ENCODE results near the gene STRBP. TPM values are rescaled to one million over a fixed set of nuclear protein-coding genes. Genes with fewer than 3 reads are reported as not detected.

Gene STRBP
- total RNA-seq, 1 experiment from 2014 or later: 96.3 TPM

DNA sequence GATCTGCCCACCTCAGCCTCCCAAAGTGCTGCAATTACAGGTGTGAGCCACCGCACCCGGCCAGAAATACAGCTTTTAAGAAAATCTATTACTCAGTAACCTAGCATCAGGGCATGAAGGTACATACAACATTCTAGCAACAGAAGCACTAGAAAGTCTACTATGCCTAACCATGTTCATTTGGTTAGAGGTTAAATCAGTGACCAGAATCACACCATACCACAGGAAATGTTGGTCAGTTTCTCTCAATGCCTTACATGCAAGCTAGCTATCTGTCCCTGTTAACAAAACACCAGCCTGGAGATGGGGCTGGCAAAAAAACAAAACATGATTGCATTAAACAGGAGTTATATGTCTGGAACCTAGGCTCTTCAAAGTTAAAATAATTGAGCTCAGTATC lies 104.1 kb downstream of the STRBP start (continued):
- TF ChIP-seq, protein P1, sequence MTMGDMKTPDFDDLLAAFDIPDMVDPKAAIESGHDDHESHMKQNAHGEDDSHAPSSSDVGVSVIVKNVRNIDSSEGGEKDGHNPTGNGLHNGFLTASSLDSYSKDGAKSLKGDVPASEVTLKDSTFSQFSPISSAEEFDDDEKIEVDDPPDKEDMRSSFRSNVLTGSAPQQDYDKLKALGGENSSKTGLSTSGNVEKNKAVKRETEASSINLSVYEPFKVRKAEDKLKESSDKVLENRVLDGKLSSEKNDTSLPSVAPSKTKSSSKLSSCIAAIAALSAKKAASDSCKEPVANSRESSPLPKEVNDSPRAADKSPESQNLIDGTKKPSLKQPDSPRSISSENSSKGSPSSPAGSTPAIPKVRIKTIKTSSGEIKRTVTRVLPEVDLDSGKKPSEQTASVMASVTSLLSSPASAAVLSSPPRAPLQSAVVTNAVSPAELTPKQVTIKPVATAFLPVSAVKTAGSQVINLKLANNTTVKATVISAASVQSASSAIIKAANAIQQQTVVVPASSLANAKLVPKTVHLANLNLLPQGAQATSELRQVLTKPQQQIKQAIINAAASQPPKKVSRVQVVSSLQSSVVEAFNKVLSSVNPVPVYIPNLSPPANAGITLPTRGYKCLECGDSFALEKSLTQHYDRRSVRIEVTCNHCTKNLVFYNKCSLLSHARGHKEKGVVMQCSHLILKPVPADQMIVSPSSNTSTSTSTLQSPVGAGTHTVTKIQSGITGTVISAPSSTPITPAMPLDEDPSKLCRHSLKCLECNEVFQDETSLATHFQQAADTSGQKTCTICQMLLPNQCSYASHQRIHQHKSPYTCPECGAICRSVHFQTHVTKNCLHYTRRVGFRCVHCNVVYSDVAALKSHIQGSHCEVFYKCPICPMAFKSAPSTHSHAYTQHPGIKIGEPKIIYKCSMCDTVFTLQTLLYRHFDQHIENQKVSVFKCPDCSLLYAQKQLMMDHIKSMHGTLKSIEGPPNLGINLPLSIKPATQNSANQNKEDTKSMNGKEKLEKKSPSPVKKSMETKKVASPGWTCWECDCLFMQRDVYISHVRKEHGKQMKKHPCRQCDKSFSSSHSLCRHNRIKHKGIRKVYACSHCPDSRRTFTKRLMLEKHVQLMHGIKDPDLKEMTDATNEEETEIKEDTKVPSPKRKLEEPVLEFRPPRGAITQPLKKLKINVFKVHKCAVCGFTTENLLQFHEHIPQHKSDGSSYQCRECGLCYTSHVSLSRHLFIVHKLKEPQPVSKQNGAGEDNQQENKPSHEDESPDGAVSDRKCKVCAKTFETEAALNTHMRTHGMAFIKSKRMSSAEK (CRISPR knock-in tag; IDR thresholded peaks at IDR 0.05; ENCODE audit: borderline replicate concordance): no peak
- no peak for TF ChIP-seq GRHL2 (CRISPR knock-in tag; IDR thresholded peaks at IDR 0.05; ENCODE audit: insufficient replicate concordance, severe bottlenecking)

DNA sequence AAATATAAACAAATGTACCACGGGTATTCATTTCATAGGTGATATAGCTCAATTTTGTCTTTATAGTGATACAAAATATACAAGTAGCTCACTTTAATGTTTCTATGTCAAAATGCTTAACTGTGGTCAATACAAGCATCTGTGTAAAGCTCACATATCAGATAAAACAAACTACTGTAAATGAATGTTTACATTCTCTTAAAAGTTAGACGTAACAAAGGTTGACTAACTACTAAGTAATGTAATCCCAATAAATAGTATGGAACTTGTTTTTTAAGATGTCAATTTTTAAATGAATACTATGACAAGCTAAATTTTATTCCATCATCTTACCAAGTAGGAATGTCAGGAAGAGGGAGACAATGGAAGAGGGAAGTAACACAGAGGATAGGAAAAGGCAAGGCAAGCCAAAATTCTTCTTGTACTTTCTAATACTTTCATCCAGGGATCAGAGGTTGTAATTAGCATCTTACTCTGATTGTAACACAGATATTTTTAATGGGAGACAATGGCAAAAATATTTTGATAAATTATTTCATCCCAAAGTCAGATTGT lies 105.5 kb downstream of the STRBP start:
- ChIA-PET CTCF (interaction anchor here (0.8 kb wide), 1 partner anchor 186 kb away, joined by 3 read pairs; no protein-coding TSS in a partner anchor), POLR2A (no interaction called here)
- Mint-ChIP-seq H3K36me3 (0 out of 2 replicates have a peak, but pooled peaks cover 2% of the 10 kb centered on the region), H3K4me1 (peaks cover 14% of the 10 kb centered on the region), H3K27ac (no peak overlapping the region), H3K4me3 (no peak overlapping the region), H3K9me3 (no peaks in the 10 kb centered on the region), H3K27me3 (ENCODE audit: low read depth) (no peaks in the 10 kb centered on the region)
- no peak for DNase-seq (ENCODE audit: low spot score)
- TF ChIP-seq TEAD1 (CRISPR knock-in tag; IDR thresholded peaks at IDR 0.05) (no peak), ELF4 (CRISPR knock-in tag; IDR thresholded peaks at IDR 0.05; ENCODE audit: low read depth) (no peak), ZNF263 (CRISPR knock-in tag; IDR thresholded peaks at IDR 0.05; ENCODE audit: low read depth) (no peak), ZNF671 (CRISPR knock-in tag; IDR thresholded peaks at IDR 0.05) (no peak), NR3C1 (CRISPR knock-in tag; conservative IDR thresholded peaks at IDR 0.05; ENCODE audit: low read depth) (no peak), EMX1 (CRISPR knock-in tag; IDR thresholded peaks at IDR 0.05) (no peak), AR (CRISPR knock-in tag; IDR thresholded peaks at IDR 0.05) (no peak), OVOL2 (CRISPR knock-in tag; IDR thresholded peaks at IDR 0.05; ENCODE audit: borderline replicate concordance) (no peak), E2F4 (CRISPR knock-in tag; IDR thresholded peaks at IDR 0.05; ENCODE audit: borderline replicate concordance, low read depth) (no peak), ZBTB21 (CRISPR knock-in tag; IDR thresholded peaks at IDR 0.05; ENCODE audit: borderline replicate concordance) (no peak), ZNF138 (CRISPR knock-in tag; conservative IDR thresholded peaks at IDR 0.05) (no peak), HMGA2 (CRISPR knock-in tag; IDR thresholded peaks at IDR 0.05) (no peak)
- TF ChIP-seq, protein P1 (CRISPR knock-in tag; IDR thresholded peaks at IDR 0.05; ENCODE audit: borderline replicate concordance): no peak
- ATAC-seq: no peak
